ENCODE data around the gene WDR54. TPM values are rescaled to one million over a fixed set of nuclear protein-coding genes. Genes with fewer than 3 reads are reported as not detected.

Gene WDR54, protein sequence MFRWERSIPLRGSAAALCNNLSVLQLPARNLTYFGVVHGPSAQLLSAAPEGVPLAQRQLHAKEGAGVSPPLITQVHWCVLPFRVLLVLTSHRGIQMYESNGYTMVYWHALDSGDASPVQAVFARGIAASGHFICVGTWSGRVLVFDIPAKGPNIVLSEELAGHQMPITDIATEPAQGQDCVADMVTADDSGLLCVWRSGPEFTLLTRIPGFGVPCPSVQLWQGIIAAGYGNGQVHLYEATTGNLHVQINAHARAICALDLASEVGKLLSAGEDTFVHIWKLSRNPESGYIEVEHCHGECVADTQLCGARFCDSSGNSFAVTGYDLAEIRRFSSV
- polyA plus RNA-seq, result 35.2 to 54.6 TPM (median 35.2 TPM) in 3 replicates
- 11.0 TPM for polyA plus RNA-seq (2011; ENCODE audit: low read depth)
- polyA plus RNA-seq (2011; cell fraction: cytosol; rRNA removed), result 23.6 and 40.3 TPM in 2 replicates
- polyA plus RNA-seq (2011; cell fraction: nucleus; rRNA removed), result 28.2 and 31.5 TPM in 2 replicates
- 26.2 and 58.3 TPM in 2 replicates for polyA plus RNA-seq (2012; ENCODE audit: low replicate concordance)
- 61.6 to 77.0 TPM (median 66.9 TPM) in 3 replicates for polyA minus RNA-seq
- 52.6 TPM for polyA minus RNA-seq (2011; cell fraction: cytosol; rRNA and poly(A)+ RNA removed)
- 15.2 and 17.7 TPM in 2 replicates for polyA minus RNA-seq (2011; cell fraction: nucleus; rRNA and poly(A)+ RNA removed)

DNA sequence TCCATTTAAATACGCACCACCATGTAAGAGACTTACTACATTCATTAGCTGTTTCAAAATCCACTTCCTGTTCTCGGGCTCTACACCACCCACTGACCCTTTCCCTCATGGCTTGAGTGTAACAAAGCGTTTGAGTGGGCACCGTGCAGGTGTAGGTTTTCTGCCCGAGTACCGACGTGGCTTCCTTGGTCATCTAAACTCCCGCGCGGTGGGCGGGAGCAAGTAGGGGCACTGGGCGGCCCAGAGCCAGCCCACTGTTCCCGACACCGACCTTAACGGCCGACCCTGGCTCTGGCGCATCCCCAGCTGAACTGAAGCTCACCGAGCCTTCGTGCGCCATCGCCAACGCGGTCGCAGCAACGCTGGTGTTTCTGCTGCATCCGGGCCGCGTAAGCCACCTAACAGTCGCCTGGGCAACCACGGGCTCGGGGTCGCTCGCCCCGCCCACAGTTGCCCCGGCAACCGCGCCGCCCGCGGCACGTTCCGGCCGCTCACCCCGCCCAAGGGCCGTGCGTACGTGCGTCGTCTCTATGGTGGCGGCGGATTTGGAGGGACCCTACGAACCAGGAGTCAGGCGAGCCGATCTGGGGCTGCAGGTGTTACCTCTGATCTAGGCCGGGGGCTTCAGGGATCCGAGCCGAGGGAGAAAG, at the start of gene WDR54, which contains the start of gene C2orf81:
Gene WDR54 (plus strand): TSS at position 510 of the 650 bp plus-strand sequence. CDS start 424 bp downstream, outside the sequence.
Gene C2orf81 (minus strand): TSS at position 399 of the 650 bp plus-strand sequence. CDS start 59 bp downstream, at position 340.
- H2AFZ ChIP-seq (ENCODE audit: control insufficient read depth, low read length), result peak within 1 kb of the TSS; percentile 79

DNA sequence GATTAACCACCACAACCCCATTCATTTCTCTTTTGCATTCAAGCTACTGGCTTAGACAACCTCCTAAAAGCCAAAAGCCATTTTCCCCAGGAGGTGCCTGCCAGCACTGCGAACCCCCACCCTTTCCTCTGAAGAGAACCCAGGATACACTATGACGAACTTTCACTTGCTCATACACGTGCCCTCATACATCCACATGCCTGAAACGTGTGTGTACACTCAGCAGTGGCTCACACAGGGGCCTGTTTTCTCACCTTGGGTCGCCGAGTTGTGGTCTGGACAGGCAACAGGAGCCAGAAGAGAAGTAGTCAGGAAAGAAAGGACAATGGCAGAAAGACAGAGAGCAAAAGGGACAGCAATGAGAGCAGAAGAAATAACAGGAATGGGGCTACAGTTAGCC, 48.9 kb upstream of the WDR54 start:
- no peaks in the 10 kb centered on the region for H4K20me1 ChIP-seq (ENCODE audit: control insufficient read depth, extremely low read depth, insufficient read depth, low read length)
- TF ChIP-seq CTCF (optimal IDR thresholded peaks at IDR 0.05 in 1 of 3, IDR thresholded peaks at IDR 0.05 in 1 of 3, conservative IDR thresholded peaks at IDR 0.05 in 1 of 3; ENCODE audit: extremely low read depth in 1 of 3, insufficient read depth in 2 of 3, low read length in 3 of 3) (no peak), EZH2 (IDR thresholded peaks at IDR 0.05; ENCODE audit: low read length) (no peak)
- H3K9me1 ChIP-seq (ENCODE audit: control insufficient read depth, extremely low read depth, insufficient read depth, low read length), result peaks cover 4% of the 10 kb centered on the region
- H3K27me3 ChIP-seq (ENCODE audit: control insufficient read depth, extremely low read depth, insufficient read depth, low read length), result no peaks in the 10 kb centered on the region
- H3K36me3 ChIP-seq (ENCODE audit: control insufficient read depth in 2 of 2, extremely low read depth in 1 of 2, insufficient read depth in 2 of 2, low read length in 2 of 2), result peaks cover 48 to 50% of the 10 kb centered on the region in 2 experiments
- no peak for DNase-seq (ENCODE audit: low read depth, low spot score)
- FAIRE-seq, result no peak
- H3K9me3 ChIP-seq (ENCODE audit: control insufficient read depth, low read depth, low read length), result no peaks in the 10 kb centered on the region
- H3K27ac ChIP-seq (ENCODE audit: control insufficient read depth, insufficient read depth, low read length), result no peak overlapping the region
- no peak overlapping the region for H3K9ac ChIP-seq (ENCODE audit: control insufficient read depth, extremely low read depth, insufficient read depth, low read length)
- H3K4me3 ChIP-seq (ENCODE audit: control insufficient read depth in 2 of 3, extremely low read depth in 1 of 3, insufficient read depth in 2 of 3, low read depth in 1 of 3, low read length in 3 of 3), result no peak overlapping the region
- no peak overlapping the region for H2AFZ ChIP-seq (ENCODE audit: control insufficient read depth, low read length)
- peaks cover 10% of the 10 kb centered on the region for H3K79me2 ChIP-seq (ENCODE audit: control insufficient read depth, insufficient read depth, low read length)
- H3K4me1 ChIP-seq (ENCODE audit: control insufficient read depth, extremely low read depth, insufficient read depth, low read length), result peaks cover 10% of the 10 kb centered on the region
- dilution Hi-C loops (cut with MboI; ENCODE audit: extremely low pct_ligation_motif_present, low sequenced_read_pairs), result no loop called here
- H3K4me2 ChIP-seq (ENCODE audit: control insufficient read depth, extremely low read depth, insufficient read depth, low read depth, low read length), result no peak overlapping the region

More for the DNA sequence above, at the start of gene WDR54, which contains the start of gene C2orf81:
- FAIRE-seq (no peak), DNase-seq (ENCODE audit: low read depth, low spot score) (no peak)
- Histone ChIP-seq H3K36me3 (ENCODE audit: control insufficient read depth in 2 of 2, extremely low read depth in 1 of 2, insufficient read depth in 2 of 2, low read length in 2 of 2) (peaks cover 0 to 16% of the 10 kb centered on the region in 2 experiments), H3K4me2 (ENCODE audit: control insufficient read depth, extremely low read depth, insufficient read depth, low read depth, low read length) (peak within 1 kb of the TSS; percentile 96), H3K4me1 (ENCODE audit: control insufficient read depth, extremely low read depth, insufficient read depth, low read length) (peaks cover 47% of the 10 kb centered on the region), H3K27ac (ENCODE audit: control insufficient read depth, insufficient read depth, low read length) (peak within 1 kb of the TSS; percentile 96), H3K9ac (ENCODE audit: control insufficient read depth, extremely low read depth, insufficient read depth, low read length) (peak within 1 kb of the TSS; percentile 95), H3K79me2 (ENCODE audit: control insufficient read depth, insufficient read depth, low read length) (peaks cover 2% of the 10 kb centered on the region), H3K4me3 (ENCODE audit: control insufficient read depth in 2 of 3, extremely low read depth in 1 of 3, insufficient read depth in 2 of 3, low read depth in 1 of 3, low read length in 3 of 3) (peak within 1 kb of the TSS; percentile 59 to 83 (median 81)), H3K9me1 (ENCODE audit: control insufficient read depth, extremely low read depth, insufficient read depth, low read length) (no peaks in the 10 kb centered on the region), H3K9me3 (ENCODE audit: control insufficient read depth, low read depth, low read length) (no peaks in the 10 kb centered on the region), H3K27me3 (ENCODE audit: control insufficient read depth, extremely low read depth, insufficient read depth, low read length) (no peaks in the 10 kb centered on the region), H4K20me1 (ENCODE audit: control insufficient read depth, extremely low read depth, insufficient read depth, low read length) (no peaks in the 10 kb centered on the region)
- no peak for TF ChIP-seq CTCF (optimal IDR thresholded peaks at IDR 0.05 in 1 of 3, IDR thresholded peaks at IDR 0.05 in 1 of 3, conservative IDR thresholded peaks at IDR 0.05 in 1 of 3; ENCODE audit: extremely low read depth in 1 of 3, insufficient read depth in 2 of 3, low read length in 3 of 3)
- no peak for TF ChIP-seq EZH2 (IDR thresholded peaks at IDR 0.05; ENCODE audit: low read length)
- dilution Hi-C loops (cut with MboI; ENCODE audit: extremely low pct_ligation_motif_present, low sequenced_read_pairs), result no loop called here
